GM12878 (cell line): Measurements from ENCODE around the gene SLC5A6. TPM values are rescaled to one million over a fixed set of nuclear protein-coding genes. Genes with fewer than 3 reads are reported as not detected.

Experiments
- BRCA1 ChIP-seq: IDR thresholded peaks from 2 replicates; pipeline ENCODE4 v1.6.1; 2011; ENCODE audit warnings: low read depth, low read length, improper control_type of control experiment
- CBFB ChIP-seq: IDR thresholded peaks from 2 replicates; pipeline ENCODE4 v1.6.1; 2016; ENCODE audit warnings: antibody characterized with exemption, low read depth
- CBX5 ChIP-seq: sonication (generic); IDR thresholded peaks from 2 replicates; pipeline ENCODE4 v1.6.1; 2016; ENCODE audit warnings: low read depth, moderate library complexity, mild to moderate bottlenecking, inconsistent platforms
- CEBPB ChIP-seq, 2 experiments: fragments of 150-350 bp in 1 of 2; IDR thresholded peaks; 2 replicates each; pipeline ENCODE4 v1.6.1; 2012 to 2014; ENCODE audit warnings: low read depth in 2 of 2, low read length in 2 of 2, borderline replicate concordance in 1 of 2, inconsistent platforms in 1 of 2
- CREB1 ChIP-seq: IDR thresholded peaks from 2 replicates; pipeline ENCODE4 v1.6.1; 2012; ENCODE audit warnings: low read depth, mild to moderate bottlenecking, inconsistent platforms
- DPF2 ChIP-seq: fragments of 450-650 bp; IDR thresholded peaks from 2 replicates; pipeline ENCODE4 v1.6.1; 2017; ENCODE audit warnings: mild to moderate bottlenecking
- FOXM1 ChIP-seq: IDR thresholded peaks from 2 replicates; pipeline ENCODE4 v1.6.1; 2012; ENCODE audit warnings: low read depth, mild to moderate bottlenecking, inconsistent platforms, low read length, moderate library complexity
- GABPA ChIP-seq: IDR thresholded peaks from 2 replicates; pipeline ENCODE4 v1.6.1; 2014; ENCODE audit warnings: antibody characterized with exemption, low read depth, mild to moderate bottlenecking, inconsistent platforms
- HDAC6 ChIP-seq: fragments of 200-600 bp; sonication (generic); IDR thresholded peaks from one replicate; pipeline ENCODE4 v1.8.0; 2017; ENCODE audit warnings: antibody characterized with exemption; ENCODE audit not compliant: unreplicated experiment
- MTA3 ChIP-seq: IDR thresholded peaks from 2 replicates; pipeline ENCODE4 v1.6.1; 2012; ENCODE audit warnings: low read length, inconsistent platforms, borderline replicate concordance
- MYC ChIP-seq: IDR thresholded peaks from 2 replicates; pipeline ENCODE4 v1.6.1; 2011; ENCODE audit warnings: mild to moderate bottlenecking, low read length, moderate library complexity, inconsistent platforms; ENCODE audit not compliant: insufficient read depth, insufficient replicate concordance, insufficient read length, severe bottlenecking
- NFYB ChIP-seq: IDR thresholded peaks from 2 replicates; pipeline ENCODE4 v1.6.1; 2011; ENCODE audit warnings: low read depth, mild to moderate bottlenecking, low read length, improper control_type of control experiment, moderate library complexity; ENCODE audit not compliant: insufficient read depth
- NR2C2 ChIP-seq: IDR thresholded peaks from 2 replicates; pipeline ENCODE4 v1.6.1; 2011; ENCODE audit warnings: borderline replicate concordance, low read depth; ENCODE audit not compliant: control insufficient read depth, insufficient read length
- NR2F1 ChIP-seq: fragments of 450-650 bp; conservative IDR thresholded peaks from 2 replicates; pipeline ENCODE4 v1.6.1; 2017; ENCODE audit warnings: mild to moderate bottlenecking
- NRF1 ChIP-seq: conservative IDR thresholded peaks from 2 replicates; pipeline ENCODE4 v1.6.1; 2011; ENCODE audit warnings: mild to moderate bottlenecking, low read depth, low read length, improper control_type of control experiment
- RAD21 ChIP-seq: IDR thresholded peaks from 2 replicates; pipeline ENCODE4 v1.6.1; 2011; ENCODE audit warnings: mild to moderate bottlenecking, low read depth, low read length, moderate library complexity; ENCODE audit not compliant: insufficient read depth
- RAD51 ChIP-seq: fragments of 450-650 bp; IDR thresholded peaks from 2 replicates; pipeline ENCODE4 v1.6.1; 2016; ENCODE audit warnings: moderate library complexity, mild to moderate bottlenecking, inconsistent platforms
- SPI1 ChIP-seq: IDR thresholded peaks from 2 replicates; pipeline ENCODE4 v1.6.1; 2011; ENCODE audit warnings: low read depth, mild to moderate bottlenecking, low read length, moderate library complexity, borderline replicate concordance; ENCODE audit not compliant: insufficient read depth
- ZNF217 ChIP-seq: fragments of 450-650 bp; IDR thresholded peaks from 2 replicates; pipeline ENCODE4 v1.6.1; 2017; ENCODE audit warnings: antibody characterized with exemption, mild to moderate bottlenecking
- ZNF24 ChIP-seq: fragments of 450-650 bp; IDR thresholded peaks from 2 replicates; pipeline ENCODE4 v1.6.1; 2017; ENCODE audit warnings: antibody characterized with exemption, mild to moderate bottlenecking
- ZNF384 ChIP-seq: IDR thresholded peaks from 2 replicates; pipeline ENCODE4 v1.6.1; 2012; ENCODE audit warnings: low read depth, mild to moderate bottlenecking, low read length, improper control_type of control experiment, borderline replicate concordance
- ZZZ3 ChIP-seq: IDR thresholded peaks from 2 replicates; pipeline ENCODE4 v1.6.1; 2011; ENCODE audit warnings: low read depth; ENCODE audit not compliant: control insufficient read depth, insufficient read length
- polyA plus RNA-seq, 11 experiments: library from polyadenylated mRNA; depleted of rRNA in 4 of 11; unstranded in 6 of 11; stranded (reverse) in 5 of 11; fragments of >200 nt; fragmentation: Nextera tagmentation in 4 of 11; fragmentation: Illumina TruSeq in 1 of 11; extraction: Ambion mirVana in 4 of 11; extraction: Trizol in 1 of 11; gene quantifications; 1 replicate in 1 of 11; 2 replicates in 10 of 11; pipeline versions ENCODE4 v1.2.1 to v1.2.3, GENCODE V29; 2011 to 2016; ENCODE audit warnings: inconsistent platforms in 2 of 11, missing spikeins in 2 of 11, low read depth in 1 of 11
- total RNA-seq, 4 experiments: library from RNA; depleted of rRNA in 3 of 4; stranded (reverse); fragments of >200 nt in 3 of 4; fragmentation: Illumina TruSeq in 1 of 4; extraction: Trizol in 1 of 4; gene quantifications; 2 replicates each; pipeline versions ENCODE4 v1.2.1 to v1.2.3, GENCODE V29; 2013 to 2021
- TF ChIP-seq, protein P1 (sequence below): fragments of 150-350 bp; IDR thresholded peaks from 2 replicates; pipeline ENCODE4 v1.6.1; 2014; ENCODE audit warnings: mild to moderate bottlenecking, low read depth, low read length
- TF ChIP-seq, protein P2 (sequence below): IDR thresholded peaks from 2 replicates; pipeline ENCODE4 v1.6.1; 2011; ENCODE audit warnings: borderline replicate concordance, low read depth, mild to moderate bottlenecking, moderate library complexity, mixed read lengths, low read length; ENCODE audit not compliant: insufficient read depth; ENCODE audit errors: extremely low read length
- TF ChIP-seq, protein P3 (sequence below): fragments of 450-650 bp; IDR thresholded peaks from 2 replicates; pipeline ENCODE4 v1.6.1; 2014; ENCODE audit warnings: mild to moderate bottlenecking
- TF ChIP-seq, protein P4 (sequence below): fragments of 450-650 bp; conservative IDR thresholded peaks from 2 replicates; pipeline ENCODE4 v1.6.1; 2017; ENCODE audit warnings: mild to moderate bottlenecking, moderate library complexity

Gene SLC5A6
- total and polyA plus RNA-seq, 10 of the 15 experiments (the other 5 are each of a cell fraction or from before 2014, with no cell fraction given), result 13.1 to 101 (median 55.3) TPM

DNA sequence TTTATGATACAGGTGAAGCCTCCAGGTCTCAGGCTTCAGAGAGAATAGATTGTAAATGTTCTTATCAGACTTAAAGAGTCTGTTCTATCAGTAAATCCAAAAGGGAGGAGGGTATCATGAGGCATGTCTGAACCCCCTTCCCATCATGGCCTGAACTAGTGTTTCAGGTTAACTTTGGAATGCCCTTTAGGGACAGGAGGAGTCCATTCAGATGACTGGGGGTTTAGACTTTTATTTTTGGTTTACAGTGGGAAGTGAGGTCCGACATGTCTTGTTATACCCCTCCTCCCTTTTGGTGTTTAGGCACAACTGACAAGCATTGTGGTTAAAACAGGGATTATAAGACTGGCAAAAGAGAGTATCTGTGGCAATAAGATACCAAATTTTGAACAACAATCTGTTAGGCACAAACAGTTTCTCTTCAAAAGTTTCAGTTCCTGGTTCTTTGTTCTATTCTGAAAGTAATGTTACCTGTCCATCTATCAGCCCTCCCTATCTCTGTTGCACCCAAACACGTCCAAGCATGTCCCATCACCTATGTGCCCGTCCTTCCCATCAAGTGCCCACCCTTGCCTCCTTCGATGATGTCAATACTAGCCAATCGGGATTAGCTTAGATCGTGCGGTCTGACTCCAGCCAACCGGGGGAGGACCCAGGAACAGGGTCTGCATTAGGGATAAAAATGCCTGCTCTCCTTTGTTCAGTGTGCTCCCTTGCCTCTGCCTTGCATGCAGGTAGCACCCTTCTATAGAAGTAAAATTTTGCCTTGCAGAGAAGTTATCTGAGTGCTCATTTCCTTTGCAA, 46.9 kb downstream of the SLC5A6 start (continued):
- TF ChIP-seq CEBPB (IDR thresholded peaks at IDR 0.05; ENCODE audit: borderline replicate concordance in 1 of 2, low read depth in 2 of 2, low read length in 2 of 2), result no peak
- TF ChIP-seq ZZZ3, result no peak
- TF ChIP-seq NRF1, result no peak
- no peak for TF ChIP-seq FOXM1
- TF ChIP-seq, protein P1, sequence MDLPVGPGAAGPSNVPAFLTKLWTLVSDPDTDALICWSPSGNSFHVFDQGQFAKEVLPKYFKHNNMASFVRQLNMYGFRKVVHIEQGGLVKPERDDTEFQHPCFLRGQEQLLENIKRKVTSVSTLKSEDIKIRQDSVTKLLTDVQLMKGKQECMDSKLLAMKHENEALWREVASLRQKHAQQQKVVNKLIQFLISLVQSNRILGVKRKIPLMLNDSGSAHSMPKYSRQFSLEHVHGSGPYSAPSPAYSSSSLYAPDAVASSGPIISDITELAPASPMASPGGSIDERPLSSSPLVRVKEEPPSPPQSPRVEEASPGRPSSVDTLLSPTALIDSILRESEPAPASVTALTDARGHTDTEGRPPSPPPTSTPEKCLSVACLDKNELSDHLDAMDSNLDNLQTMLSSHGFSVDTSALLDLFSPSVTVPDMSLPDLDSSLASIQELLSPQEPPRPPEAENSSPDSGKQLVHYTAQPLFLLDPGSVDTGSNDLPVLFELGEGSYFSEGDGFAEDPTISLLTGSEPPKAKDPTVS, result no peak
- TF ChIP-seq SPI1, result peak; percentile 96
- 0 out of 2 replicates have a peak, but pooled peaks have one; percentile 62 for TF ChIP-seq ZNF217
- TF ChIP-seq RAD51, result peak; percentile 64; the same call in 1 of the 2 replicates
- no peak for TF ChIP-seq ZNF384
- TF ChIP-seq, protein P2, sequence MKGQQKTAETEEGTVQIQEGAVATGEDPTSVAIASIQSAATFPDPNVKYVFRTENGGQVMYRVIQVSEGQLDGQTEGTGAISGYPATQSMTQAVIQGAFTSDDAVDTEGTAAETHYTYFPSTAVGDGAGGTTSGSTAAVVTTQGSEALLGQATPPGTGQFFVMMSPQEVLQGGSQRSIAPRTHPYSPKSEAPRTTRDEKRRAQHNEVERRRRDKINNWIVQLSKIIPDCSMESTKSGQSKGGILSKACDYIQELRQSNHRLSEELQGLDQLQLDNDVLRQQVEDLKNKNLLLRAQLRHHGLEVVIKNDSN, result no peak
- no peak for TF ChIP-seq CBX5
- TF ChIP-seq HDAC6, result no peak
- no peak for TF ChIP-seq CREB1
- TF ChIP-seq RAD21, result no peak
- peak; percentile 54; the same call in 1 of the 2 replicates for TF ChIP-seq DPF2
- TF ChIP-seq MYC, result no peak
- no peak for TF ChIP-seq GABPA
- TF ChIP-seq, protein P3, sequence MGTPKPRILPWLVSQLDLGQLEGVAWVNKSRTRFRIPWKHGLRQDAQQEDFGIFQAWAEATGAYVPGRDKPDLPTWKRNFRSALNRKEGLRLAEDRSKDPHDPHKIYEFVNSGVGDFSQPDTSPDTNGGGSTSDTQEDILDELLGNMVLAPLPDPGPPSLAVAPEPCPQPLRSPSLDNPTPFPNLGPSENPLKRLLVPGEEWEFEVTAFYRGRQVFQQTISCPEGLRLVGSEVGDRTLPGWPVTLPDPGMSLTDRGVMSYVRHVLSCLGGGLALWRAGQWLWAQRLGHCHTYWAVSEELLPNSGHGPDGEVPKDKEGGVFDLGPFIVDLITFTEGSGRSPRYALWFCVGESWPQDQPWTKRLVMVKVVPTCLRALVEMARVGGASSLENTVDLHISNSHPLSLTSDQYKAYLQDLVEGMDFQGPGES, result no peak
- TF ChIP-seq NR2F1, result no peak
- no peak for TF ChIP-seq BRCA1
- no peak for TF ChIP-seq CBFB
- 0 out of 2 replicates have a peak, but pooled peaks have one; percentile 13 for TF ChIP-seq ZNF24
- no peak for TF ChIP-seq NFYB
- no peak for TF ChIP-seq MTA3
- TF ChIP-seq NR2C2, result no peak
- TF ChIP-seq, protein P4, sequence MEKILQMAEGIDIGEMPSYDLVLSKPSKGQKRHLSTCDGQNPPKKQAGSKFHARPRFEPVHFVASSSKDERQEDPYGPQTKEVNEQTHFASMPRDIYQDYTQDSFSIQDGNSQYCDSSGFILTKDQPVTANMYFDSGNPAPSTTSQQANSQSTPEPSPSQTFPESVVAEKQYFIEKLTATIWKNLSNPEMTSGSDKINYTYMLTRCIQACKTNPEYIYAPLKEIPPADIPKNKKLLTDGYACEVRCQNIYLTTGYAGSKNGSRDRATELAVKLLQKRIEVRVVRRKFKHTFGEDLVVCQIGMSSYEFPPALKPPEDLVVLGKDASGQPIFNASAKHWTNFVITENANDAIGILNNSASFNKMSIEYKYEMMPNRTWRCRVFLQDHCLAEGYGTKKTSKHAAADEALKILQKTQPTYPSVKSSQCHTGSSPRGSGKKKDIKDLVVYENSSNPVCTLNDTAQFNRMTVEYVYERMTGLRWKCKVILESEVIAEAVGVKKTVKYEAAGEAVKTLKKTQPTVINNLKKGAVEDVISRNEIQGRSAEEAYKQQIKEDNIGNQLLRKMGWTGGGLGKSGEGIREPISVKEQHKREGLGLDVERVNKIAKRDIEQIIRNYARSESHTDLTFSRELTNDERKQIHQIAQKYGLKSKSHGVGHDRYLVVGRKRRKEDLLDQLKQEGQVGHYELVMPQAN, result no peak
